Measurements from ENCODE around the gene ELF2.

- TF ChIP-seq NR2C2 (CRISPR knock-in tag; IDR thresholded peaks at IDR 0.05) (no peak), TEAD4 (CRISPR knock-in tag; IDR thresholded peaks at IDR 0.05) (no peak), GRHL2 (CRISPR knock-in tag; IDR thresholded peaks at IDR 0.05; ENCODE audit: insufficient replicate concordance, severe bottlenecking) (no peak), RELA (CRISPR knock-in tag; IDR thresholded peaks at IDR 0.05; ENCODE audit: borderline replicate concordance) (no peak)
- TF ChIP-seq, protein P1, sequence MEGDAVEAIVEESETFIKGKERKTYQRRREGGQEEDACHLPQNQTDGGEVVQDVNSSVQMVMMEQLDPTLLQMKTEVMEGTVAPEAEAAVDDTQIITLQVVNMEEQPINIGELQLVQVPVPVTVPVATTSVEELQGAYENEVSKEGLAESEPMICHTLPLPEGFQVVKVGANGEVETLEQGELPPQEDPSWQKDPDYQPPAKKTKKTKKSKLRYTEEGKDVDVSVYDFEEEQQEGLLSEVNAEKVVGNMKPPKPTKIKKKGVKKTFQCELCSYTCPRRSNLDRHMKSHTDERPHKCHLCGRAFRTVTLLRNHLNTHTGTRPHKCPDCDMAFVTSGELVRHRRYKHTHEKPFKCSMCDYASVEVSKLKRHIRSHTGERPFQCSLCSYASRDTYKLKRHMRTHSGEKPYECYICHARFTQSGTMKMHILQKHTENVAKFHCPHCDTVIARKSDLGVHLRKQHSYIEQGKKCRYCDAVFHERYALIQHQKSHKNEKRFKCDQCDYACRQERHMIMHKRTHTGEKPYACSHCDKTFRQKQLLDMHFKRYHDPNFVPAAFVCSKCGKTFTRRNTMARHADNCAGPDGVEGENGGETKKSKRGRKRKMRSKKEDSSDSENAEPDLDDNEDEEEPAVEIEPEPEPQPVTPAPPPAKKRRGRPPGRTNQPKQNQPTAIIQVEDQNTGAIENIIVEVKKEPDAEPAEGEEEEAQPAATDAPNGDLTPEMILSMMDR (IDR thresholded peaks at IDR 0.05), result no peak
These were observed 29.9 kb downstream of the ELF2 start for GRCh38 chr4:139146926-139147629.

All from WTC11 (cell line).